Inferior parietal cortex (tissue), 1 donor: ENCODE measurements around the gene SCUBE1.

ENCODE experiments used
- DNase-seq: peaks from one replicate; pipeline ENCODE4 v3.0.0-alpha.2; 2016; ENCODE audit errors: extremely low spot score

The SCUBE1 gene

GRCh38 chr22:43343262-43343669, at the start of gene SCUBE1:
Gene SCUBE1, minus strand, starts transcription at chr22:43343372. Its CDS starts 111 bp downstream, at chr22:43343261.
- DNase-seq: no peak

- DNase-seq: no peak
These were observed 49.3 kb upstream of the SCUBE1 start for GRCh38 chr22:43392385-43392989.

DNA sequence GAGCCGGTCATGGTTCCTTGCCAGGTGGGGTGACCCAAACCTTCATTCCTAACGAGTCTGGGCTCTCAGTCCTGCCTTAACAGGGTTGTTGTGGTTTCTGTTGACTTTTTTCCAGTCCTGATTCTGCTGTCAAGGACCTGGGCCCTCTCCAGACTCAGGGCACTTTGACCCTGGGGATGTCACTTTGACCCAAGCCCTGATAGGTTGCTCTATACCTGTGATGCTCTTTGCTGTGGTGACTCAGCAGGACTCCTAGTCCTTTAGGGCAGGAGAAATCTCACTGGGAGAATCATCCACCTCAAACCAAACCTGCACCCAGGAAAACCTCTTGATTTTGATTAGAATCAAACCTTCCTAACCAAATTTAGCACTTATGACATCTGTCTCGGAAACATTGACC, 48.1 kb upstream of the SCUBE1 start:
- no peak for DNase-seq

DNA sequence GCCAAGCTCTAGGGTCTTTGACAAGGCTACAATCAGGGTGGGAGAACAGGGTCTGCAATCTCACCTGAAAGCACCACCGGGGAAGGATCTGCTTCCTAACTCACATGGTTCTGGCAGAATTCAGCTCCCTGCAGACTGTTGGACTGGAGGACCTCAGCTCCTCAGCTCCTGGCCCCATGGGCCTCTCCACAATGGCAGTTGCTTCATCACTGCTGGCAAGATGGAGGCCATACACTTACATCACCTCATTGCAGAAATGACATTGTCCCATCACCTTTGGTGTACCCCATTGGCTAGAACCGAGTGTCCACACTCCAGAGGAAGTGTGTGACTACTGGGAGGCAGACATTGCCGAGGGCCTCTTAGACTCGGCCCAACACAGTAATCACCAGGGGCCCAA, 47.7 kb upstream of the SCUBE1 start:
- DNase-seq: no peak

GRCh38 chr22:43390166-43390565, 47.0 kb upstream of the SCUBE1 start:
- DNase-seq: no peak

DNA sequence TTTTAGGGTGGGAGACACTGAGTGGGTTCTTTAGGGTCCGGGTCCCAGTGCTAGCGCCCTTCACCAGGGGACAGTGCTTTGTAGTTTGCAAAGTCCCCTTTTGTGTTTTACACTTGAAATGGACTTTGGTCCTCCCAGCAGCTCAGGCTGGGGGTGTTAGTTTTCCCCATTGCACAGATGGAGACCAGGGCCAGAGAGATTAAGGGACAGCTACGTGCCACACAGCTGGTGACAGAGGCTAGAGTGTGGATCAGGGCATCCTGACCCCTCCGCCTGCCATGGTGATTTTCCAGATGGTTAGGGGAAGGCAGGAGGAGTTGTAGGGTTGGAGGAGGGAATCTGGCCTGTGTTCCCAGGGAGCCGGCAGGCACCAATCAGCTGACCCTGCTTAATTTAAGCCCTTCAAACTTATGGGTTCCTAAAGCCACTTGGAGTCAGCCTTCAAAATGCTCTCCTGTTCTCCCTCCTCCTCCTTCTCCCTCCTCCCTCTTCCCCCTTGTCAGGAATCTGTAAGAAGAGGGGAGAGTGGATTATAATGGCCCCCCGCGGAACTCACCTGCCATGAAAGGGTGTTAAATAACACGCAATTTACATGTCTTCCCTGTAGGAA, 46.2 kb upstream of the SCUBE1 start:
- DNase-seq: no peak

DNA sequence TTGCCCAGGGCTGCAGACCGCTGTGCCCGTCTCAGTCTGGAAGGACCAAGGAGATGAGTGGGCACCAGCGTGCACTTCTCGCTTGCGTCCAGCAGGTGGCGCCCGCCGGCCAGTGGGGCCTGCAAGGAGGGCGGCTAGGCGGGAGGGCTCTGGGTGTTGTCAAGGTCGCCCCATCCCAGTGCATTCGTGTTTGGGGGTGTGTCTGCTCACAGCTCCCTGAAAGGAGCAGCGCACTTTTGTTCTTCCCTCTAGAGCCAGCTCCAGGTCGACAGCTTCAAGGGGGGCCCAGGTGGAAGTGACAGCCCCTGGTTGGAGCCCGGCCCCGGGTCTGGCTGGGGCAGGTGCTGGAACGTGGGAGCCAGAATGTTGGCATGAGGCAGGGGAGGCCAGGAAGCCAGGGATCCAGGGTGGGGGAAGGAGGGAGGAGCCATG, 45.3 kb upstream of the SCUBE1 start:
- peak; percentile 78 for DNase-seq

GRCh38 chr22:43387815-43388214, 44.6 kb upstream of the SCUBE1 start:
- DNase-seq: no peak

- DNase-seq: peak; percentile 81
These were observed 42.8 kb upstream of the SCUBE1 start for GRCh38 chr22:43385770-43386641.

DNA sequence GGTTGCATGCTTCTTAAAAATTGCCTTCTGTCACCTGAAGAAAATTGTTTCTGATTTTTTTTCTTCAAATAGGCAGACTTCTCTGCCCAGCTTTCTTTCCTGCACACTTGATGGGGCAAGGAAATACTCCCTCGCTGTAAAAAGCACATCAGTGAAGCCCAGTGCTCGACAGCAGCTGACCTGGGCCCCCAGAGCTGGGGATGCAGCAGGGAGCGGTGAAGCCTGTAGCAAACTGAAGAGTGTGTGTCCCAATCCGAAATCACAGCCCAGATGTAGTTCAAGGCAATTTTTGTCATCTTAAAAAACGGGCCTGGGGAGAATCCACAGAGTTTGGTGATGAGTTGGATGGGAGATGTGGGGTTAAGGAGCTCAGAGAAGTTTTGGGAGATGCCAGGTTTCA, 41.7 kb upstream of the SCUBE1 start:
- no peak for DNase-seq

DNA sequence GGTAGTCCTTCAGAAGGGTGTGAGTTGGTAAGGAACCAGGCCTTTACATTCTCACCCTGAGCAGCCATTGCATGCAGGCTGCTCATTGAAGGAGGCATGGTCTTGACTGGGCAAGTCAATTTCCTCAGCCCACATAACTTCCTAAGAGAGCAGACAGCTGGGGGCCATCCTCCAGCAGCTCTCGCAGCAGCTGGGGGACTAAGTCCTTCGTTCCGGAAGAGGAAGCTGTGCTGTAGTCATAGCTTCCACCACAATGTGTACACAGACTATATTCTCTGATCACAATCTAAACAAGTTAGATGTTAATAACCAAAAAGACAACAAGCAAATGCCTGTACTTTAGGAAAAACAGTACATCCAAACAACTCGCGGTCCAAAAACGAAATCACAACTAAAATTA, 38.5 kb upstream of the SCUBE1 start:
- no peak for DNase-seq

- no peak for DNase-seq
These were observed 34.9 kb upstream of the SCUBE1 start for GRCh38 chr22:43377896-43378704.

DNA sequence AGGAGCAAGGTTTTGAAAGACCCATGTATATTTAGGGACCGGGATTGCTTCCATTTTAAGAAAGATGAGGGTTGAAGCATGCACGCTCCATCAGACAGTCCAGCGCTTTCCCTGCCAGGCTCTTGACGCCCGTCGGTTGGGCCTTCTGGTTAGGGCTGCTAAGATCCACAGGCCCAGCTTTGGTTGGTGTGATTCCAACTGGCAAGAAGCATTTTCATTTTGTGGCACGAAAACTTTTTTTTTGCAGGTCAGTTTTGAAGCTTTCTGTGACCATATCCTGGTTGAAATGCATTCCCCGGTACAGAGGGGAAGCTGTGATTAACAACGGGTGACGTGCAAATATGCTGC, 34.4 kb upstream of the SCUBE1 start:
- peak; percentile 51 for DNase-seq

DNA sequence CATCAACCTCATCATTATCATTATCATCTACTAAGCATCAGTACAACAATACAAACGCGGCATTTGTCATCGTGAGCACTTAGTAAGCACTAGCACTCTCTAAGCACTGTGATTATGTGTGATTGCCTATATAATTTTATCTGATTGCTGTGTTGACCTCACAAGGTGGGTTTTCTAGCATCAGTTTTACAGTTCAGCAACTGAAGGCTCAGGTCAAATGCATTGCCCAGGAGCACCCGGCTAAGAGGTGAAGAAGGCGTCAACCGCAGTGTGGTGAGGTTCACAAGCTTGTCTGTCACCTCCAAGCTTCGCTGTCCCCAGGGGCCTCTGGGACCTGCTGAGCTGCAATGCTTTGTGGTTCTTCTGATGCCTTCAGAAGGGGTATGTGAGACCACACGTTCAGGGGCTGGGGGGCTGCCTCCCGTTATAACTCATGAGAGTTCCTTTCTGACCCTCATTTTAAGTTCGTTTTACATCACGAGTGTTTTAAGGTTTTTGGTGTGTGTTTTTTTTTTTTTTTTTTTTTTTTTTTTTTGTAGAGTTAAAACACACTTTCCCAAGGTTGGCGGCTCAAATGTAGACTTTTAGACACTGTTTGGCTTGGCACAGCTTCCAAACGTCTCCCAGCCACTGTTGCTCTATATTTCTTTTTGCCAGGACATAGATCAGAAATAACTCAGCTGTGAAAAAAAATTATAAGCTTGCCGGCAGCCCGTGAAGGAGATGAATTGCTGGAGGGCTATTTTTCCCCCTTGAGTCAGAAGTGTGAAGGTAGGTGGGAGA, 33.8 kb upstream of the SCUBE1 start:
- no peak for DNase-seq

DNA sequence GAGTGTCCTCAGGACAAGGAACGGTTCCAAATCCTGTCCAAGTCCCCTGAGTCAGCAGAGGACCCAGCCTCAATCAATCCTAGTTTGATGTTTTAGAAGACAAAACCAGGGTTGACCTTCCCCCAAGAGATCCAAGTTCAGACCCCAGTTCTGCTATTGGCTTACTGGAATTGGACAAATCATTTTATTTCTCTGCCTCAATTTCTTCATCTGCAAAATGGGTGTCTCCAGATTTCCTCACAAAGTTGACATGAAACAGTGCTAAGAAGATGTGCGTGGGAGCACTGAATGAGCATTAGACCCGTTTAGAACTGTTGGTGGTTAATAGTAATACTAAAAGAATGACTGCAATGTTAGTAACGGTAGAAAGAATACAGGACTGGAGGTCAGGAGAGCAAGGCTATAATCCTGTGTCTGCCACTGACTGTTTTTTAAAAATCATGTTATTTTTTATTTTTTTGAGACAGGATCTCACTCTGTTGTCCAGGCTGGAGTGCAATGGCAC, 32.8 kb upstream of the SCUBE1 start:
- no peak for DNase-seq

DNA sequence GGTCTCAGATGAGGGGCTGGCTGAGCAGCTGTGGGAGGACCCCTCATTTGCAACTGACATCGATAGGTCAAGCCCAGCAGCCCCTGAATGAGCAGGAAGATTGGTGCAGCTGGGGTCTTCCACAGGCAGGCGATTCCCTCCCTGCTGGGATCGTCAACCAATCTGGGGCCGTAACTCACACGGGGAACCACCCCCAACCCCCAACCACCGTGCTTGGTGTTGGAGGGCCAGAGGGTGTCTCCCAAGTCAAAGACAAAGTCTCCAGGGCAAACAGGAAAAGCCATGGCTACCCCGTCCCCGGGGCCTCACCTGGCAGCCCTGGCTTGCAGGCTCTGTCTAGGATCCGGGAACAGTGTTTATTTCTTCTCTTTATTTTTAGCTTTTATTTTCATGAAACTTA, 26.9 kb upstream of the SCUBE1 start:
- DNase-seq: no peak

DNA sequence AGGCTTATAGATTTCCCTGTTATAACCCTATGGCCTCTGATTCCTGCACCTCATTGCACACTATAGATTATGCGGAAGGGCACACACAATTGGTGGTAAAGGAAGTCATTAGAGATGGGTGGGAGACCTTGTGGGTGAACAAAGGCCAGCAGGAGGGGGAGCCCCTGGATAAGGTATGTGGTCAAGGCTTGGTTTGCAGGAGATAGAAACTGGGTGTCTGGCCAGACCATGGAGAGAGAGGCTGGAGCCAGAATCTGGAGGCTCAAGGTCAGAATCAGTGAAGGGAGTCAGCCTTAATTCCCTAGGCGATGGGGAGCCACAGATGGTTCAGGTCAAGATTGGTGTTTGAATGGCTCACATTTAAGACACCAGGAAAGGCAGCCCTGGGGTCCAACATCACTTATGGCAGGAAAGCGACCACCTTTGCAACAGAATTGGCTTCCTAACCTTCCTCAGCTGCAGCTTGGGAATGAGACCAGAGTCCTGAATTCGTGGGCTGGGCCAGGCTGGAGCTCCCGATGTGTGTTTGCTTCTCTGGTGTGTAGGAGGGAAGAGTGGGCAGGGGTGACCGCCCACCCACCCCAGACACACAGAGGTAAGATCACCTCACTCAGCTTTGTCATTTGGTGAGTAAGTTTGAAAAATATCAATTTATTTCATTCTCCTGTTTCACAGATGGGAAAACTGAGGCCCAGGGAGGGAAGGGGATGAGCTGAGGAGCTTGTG, 22.7 kb upstream of the SCUBE1 start:
- DNase-seq: no peak

DNA sequence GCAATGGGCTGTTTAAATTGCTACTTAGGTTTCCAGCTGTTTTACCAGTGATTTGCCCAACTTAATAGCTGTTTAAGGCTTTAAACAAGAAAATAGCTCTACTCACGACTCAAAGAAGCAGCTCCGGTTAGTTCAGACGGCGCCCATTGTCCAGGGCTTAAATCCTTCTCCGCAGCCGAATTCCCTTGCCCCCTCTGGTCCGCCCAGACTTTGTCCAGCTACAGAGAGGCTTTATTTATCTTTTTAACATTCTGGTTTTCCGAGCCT, 20.9 kb upstream of the SCUBE1 start:
- no peak for DNase-seq

- no peak for DNase-seq
These were observed 20.4 kb upstream of the SCUBE1 start for GRCh38 chr22:43363315-43364168.

DNA sequence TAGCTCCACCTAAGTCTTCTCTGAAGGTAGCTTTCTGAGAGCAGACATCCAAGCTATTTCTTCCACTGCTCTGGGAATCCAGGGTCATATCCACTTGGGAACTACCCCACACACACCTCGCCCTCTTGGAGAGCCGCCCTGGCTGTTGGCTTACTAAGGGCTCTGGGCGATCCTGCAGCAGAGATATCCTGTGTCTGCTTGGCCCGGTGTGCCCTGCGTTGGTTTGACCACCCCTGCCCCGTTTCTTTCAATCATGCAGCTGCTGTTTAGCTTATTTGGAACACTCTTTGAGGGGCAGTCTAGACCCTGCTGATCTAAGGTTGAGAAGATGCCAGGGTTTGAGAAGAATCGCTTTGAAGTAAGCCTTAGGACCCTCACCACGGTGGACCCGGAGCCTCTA, 17.4 kb upstream of the SCUBE1 start:
- no peak for DNase-seq
